ENCODE results near the gene GIGYF1. TPM values are rescaled to one million over a fixed set of nuclear protein-coding genes. Genes with fewer than 3 reads are reported as not detected.

Gene GIGYF1
- total and polyA plus RNA-seq, 2 of the 13 experiments (the other 11 are each of a cell fraction or from before 2014, with no cell fraction given), result 7.6 to 16.1 TPM

DNA sequence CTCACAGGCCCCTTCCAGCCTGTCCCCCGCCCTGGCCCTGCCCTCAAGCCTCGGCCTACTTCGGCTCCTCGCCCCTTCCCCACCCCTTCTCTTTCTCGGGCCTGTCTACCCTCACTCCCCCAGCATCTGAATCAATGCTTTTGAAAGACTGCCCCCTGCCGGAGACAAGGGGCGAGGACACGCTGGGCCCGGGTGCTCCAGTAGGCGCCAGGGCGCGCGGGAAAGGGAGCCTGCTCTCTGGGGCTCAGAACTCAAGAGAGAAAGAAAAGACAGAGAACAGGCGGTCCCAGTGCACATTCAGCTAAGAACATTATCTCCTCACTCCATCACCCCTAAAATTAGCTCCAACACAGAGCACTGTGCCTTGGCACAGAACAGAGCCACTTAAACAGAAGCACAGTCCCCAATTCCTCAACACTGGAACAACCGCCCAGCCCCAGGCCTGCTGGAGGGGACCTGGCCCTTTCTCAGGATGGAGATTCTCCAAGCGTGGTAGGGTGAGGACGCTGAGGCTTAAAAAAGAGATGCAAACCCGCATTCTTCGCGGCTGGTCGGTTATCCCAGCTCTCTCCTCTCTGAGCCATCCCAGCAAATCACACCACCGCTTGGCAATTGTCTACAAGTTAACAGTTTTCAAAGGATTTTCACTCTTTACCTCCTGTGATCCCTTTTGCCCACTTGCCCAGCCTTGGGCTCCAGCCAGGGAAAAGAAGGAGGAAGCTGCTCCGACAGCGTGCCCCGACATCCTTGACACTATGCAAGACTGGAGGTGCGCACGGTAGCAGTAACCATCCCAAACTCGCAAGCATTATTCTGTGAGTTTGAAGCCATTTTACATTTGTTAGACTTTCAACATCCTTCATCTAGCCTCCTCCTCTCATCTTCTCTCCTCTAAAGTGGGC lies 2.1 kb downstream of the GIGYF1 start (continued):
- TF ChIP-seq ZNF292 (CRISPR knock-in tag; IDR thresholded peaks at IDR 0.05; ENCODE audit: borderline replicate concordance, low read depth) (no peak), ZNF616 (CRISPR knock-in tag; IDR thresholded peaks at IDR 0.05; ENCODE audit: low read depth) (no peak), ZNF556 (CRISPR knock-in tag; IDR thresholded peaks at IDR 0.05; ENCODE audit: borderline replicate concordance) (0 out of 2 replicates have a peak, but pooled peaks have one; percentile 71), ZNF552 (CRISPR knock-in tag; IDR thresholded peaks at IDR 0.05; ENCODE audit: borderline replicate concordance) (no peak), ZNF547 (CRISPR knock-in tag; IDR thresholded peaks at IDR 0.05) (no peak), RBM22 (optimal IDR thresholded peaks at IDR 0.05; ENCODE audit: low read length) (no peak), ZNF816 (CRISPR knock-in tag; IDR thresholded peaks at IDR 0.05; ENCODE audit: borderline replicate concordance) (no peak), RFX1 (IDR thresholded peaks at IDR 0.05) (no peak), ZNF724P (CRISPR knock-in tag; IDR thresholded peaks at IDR 0.05; ENCODE audit: borderline replicate concordance) (no peak), ZFP37 (CRISPR knock-in tag; IDR thresholded peaks at IDR 0.05; ENCODE audit: borderline replicate concordance) (0 out of 2 replicates have a peak, but pooled peaks have one; percentile 20), SPEN (CRISPR knock-in tag; IDR thresholded peaks at IDR 0.05; ENCODE audit: low read depth) (no peak)
- TF ChIP-seq, protein P1, sequence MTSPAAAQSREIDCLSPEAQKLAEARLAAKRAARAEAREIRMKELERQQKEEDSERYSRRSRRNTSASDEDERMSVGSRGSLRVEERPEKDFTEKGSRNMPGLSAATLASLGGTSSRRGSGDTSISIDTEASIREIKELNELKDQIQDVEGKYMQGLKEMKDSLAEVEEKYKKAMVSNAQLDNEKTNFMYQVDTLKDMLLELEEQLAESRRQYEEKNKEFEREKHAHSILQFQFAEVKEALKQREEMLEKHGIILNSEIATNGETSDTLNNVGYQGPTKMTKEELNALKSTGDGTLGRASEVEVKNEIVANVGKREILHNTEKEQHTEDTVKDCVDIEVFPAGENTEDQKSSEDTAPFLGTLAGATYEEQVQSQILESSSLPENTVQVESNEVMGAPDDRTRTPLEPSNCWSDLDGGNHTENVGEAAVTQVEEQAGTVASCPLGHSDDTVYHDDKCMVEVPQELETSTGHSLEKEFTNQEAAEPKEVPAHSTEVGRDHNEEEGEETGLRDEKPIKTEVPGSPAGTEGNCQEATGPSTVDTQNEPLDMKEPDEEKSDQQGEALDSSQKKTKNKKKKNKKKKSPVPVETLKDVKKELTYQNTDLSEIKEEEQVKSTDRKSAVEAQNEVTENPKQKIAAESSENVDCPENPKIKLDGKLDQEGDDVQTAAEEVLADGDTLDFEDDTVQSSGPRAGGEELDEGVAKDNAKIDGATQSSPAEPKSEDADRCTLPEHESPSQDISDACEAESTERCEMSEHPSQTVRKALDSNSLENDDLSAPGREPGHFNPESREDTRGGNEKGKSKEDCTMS (CRISPR knock-in tag; conservative IDR thresholded peaks at IDR 0.05), result no peak
- TF ChIP-seq, protein P2, sequence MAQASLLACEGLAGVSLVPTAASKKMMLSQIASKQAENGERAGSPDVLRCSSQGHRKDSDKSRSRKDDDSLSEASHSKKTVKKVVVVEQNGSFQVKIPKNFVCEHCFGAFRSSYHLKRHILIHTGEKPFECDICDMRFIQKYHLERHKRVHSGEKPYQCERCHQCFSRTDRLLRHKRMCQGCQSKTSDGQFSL (CRISPR knock-in tag; IDR thresholded peaks at IDR 0.05), result no peak
- TF ChIP-seq, protein P3, sequence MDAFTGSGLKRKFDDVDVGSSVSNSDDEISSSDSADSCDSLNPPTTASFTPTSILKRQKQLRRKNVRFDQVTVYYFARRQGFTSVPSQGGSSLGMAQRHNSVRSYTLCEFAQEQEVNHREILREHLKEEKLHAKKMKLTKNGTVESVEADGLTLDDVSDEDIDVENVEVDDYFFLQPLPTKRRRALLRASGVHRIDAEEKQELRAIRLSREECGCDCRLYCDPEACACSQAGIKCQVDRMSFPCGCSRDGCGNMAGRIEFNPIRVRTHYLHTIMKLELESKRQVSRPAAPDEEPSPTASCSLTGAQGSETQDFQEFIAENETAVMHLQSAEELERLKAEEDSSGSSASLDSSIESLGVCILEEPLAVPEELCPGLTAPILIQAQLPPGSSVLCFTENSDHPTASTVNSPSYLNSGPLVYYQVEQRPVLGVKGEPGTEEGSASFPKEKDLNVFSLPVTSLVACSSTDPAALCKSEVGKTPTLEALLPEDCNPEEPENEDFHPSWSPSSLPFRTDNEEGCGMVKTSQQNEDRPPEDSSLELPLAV (CRISPR knock-in tag; conservative IDR thresholded peaks at IDR 0.05; ENCODE audit: low read depth), result no peak
- TF ChIP-seq, protein P4, sequence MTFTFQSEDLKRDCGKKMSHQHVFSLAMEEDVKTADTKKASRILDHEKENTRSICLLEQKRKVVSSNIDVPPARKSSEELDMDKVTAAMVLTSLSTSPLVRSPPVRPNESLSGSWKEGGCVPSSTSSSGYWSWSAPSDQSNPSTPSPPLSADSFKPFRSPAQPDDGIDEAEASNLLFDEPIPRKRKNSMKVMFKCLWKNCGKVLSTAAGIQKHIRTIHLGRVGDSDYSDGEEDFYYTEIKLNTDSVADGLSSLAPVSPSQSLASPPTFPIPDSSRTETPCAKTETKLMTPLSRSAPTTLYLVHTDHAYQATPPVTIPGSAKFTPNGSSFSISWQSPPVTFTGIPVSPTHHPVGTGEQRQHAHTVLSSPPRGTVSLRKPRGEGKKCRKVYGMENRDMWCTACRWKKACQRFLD (CRISPR knock-in tag; IDR thresholded peaks at IDR 0.05; ENCODE audit: borderline replicate concordance), result no peak
- TF ChIP-seq, protein P5, sequence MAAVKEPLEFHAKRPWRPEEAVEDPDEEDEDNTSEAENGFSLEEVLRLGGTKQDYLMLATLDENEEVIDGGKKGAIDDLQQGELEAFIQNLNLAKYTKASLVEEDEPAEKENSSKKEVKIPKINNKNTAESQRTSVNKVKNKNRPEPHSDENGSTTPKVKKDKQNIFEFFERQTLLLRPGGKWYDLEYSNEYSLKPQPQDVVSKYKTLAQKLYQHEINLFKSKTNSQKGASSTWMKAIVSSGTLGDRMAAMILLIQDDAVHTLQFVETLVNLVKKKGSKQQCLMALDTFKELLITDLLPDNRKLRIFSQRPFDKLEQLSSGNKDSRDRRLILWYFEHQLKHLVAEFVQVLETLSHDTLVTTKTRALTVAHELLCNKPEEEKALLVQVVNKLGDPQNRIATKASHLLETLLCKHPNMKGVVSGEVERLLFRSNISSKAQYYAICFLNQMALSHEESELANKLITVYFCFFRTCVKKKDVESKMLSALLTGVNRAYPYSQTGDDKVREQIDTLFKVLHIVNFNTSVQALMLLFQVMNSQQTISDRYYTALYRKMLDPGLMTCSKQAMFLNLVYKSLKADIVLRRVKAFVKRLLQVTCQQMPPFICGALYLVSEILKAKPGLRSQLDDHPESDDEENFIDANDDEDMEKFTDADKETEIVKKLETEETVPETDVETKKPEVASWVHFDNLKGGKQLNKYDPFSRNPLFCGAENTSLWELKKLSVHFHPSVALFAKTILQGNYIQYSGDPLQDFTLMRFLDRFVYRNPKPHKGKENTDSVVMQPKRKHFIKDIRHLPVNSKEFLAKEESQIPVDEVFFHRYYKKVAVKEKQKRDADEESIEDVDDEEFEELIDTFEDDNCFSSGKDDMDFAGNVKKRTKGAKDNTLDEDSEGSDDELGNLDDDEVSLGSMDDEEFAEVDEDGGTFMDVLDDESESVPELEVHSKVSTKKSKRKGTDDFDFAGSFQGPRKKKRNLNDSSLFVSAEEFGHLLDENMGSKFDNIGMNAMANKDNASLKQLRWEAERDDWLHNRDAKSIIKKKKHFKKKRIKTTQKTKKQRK (IDR thresholded peaks at IDR 0.05; ENCODE audit: low read length), result no peak

Data from HepG2 (cell line).